B cell (primary cell): Measurements from ENCODE around the gene RAB11FIP3. TPM values are rescaled to one million over a fixed set of nuclear protein-coding genes. Genes with fewer than 3 reads are reported as not detected.

Source experiments
- ATAC-seq: fragments of 200-7000 bp; cut with Tn5 transposase; one replicate; pipeline ENCODE4 v1.10.0; 2021; ENCODE audit warnings: low read depth, mild to moderate bottlenecking, moderate number of reproducible peaks, moderate library complexity
- CTCF ChIA-PET: fragments of 350-600 bp; sonication (Branson Sonifier 250); formaldehyde crosslinking; loops from one replicate; lab custom pipeline; 2021; ENCODE audit warnings: antibody characterized with exemption, inconsistent platforms; lab: Charles Lee
- POLR2A ChIA-PET: fragments of 350-600 bp; sonication (Branson Sonifier 250); formaldehyde crosslinking; loops from one replicate; lab custom pipeline; 2021; ENCODE audit warnings: antibody characterized with exemption; lab: Charles Lee
- DNase-seq: peaks from one replicate; pipeline ENCODE4 v3.0.0; 2013
- H2AFZ ChIP-seq: 2 replicates; pipeline ENCODE4 v1.6.1; 2012; ENCODE audit warnings: mild to moderate bottlenecking, low read depth, low read length; ENCODE audit not compliant: insufficient read depth, poor library complexity, severe bottlenecking
- H3K27ac ChIP-seq, 2 donors: 1 replicate in 1 of 2; 2 replicates in 1 of 2; pipeline ENCODE4 v1.5.1; 2012 to 2013; ENCODE audit warnings: low read length in 2 of 2, mild to moderate bottlenecking in 2 of 2, moderate library complexity in 1 of 2
- H3K27me3 ChIP-seq, 4 experiments: fragments of 200-600 bp in 1 of 4; sonication (generic) in 1 of 4; replicated peaks in 1 of 4; 1 replicate in 2 of 4; 2 replicates in 2 of 4; pipeline versions ENCODE4 v1.6.1 to v1.7.0; 2013 to 2016; ENCODE audit warnings: low read length in 3 of 4, mild to moderate bottlenecking in 2 of 4, mixed read lengths in 1 of 4, moderate library complexity in 1 of 4; ENCODE audit not compliant: insufficient read depth in 4 of 4, control insufficient read depth in 3 of 4; ENCODE audit errors: control extremely low read depth in 1 of 4
- H3K36me3 ChIP-seq, 2 experiments: replicated peaks in 1 of 2; 1 replicate in 1 of 2; 2 replicates in 1 of 2; pipeline versions ENCODE4 v1.6.1 to v1.7.1; 2013; ENCODE audit warnings: low read length in 1 of 2; ENCODE audit not compliant: insufficient read depth in 2 of 2, control insufficient read depth in 1 of 2; ENCODE audit errors: control extremely low read depth in 1 of 2, extremely low read depth in 1 of 2
- H3K4me1 ChIP-seq, 2 donors: fragments of 200-600 bp in 1 of 2; sonication (generic) in 1 of 2; 1 replicate in 1 of 2; 2 replicates in 1 of 2; pipeline versions ENCODE4 v1.5.1 to v1.6.1; 2013 to 2017; ENCODE audit warnings: low read length in 2 of 2; ENCODE audit not compliant: control insufficient read depth in 2 of 2, insufficient read depth in 2 of 2
- H3K4me2 ChIP-seq: replicated peaks from 2 replicates; pipeline ENCODE3; 2012; ENCODE audit warnings: mild to moderate bottlenecking, low read depth, low read length; ENCODE audit not compliant: poor library complexity, severe bottlenecking
- H3K4me3 ChIP-seq, 5 experiments: fragments of 200-600 bp in 1 of 5; sonication (generic) in 1 of 5; 1 replicate in 3 of 5; 2 replicates in 2 of 5; pipeline versions ENCODE4 v1.5.1 to v1.7.0; 2011 to 2016; ENCODE audit warnings: low read length in 4 of 5, mild to moderate bottlenecking in 4 of 5, low read depth in 2 of 5, control low read depth in 1 of 5, moderate library complexity in 1 of 5; ENCODE audit not compliant: insufficient read depth in 1 of 5; ENCODE audit errors: control extremely low read depth in 1 of 5, extremely low read depth in 1 of 5
- H3K79me2 ChIP-seq: fragments of 200-600 bp; sonication (generic); one replicate; pipeline ENCODE4 v1.6.0; 2016; ENCODE audit warnings: low read length; ENCODE audit not compliant: control insufficient read depth, insufficient read depth
- H3K9ac ChIP-seq: fragments of 200-600 bp; sonication (generic); 2 replicates; pipeline ENCODE4 v1.6.1; 2017; ENCODE audit warnings: mild to moderate bottlenecking, low read length, moderate library complexity
- H3K9me3 ChIP-seq, 3 donors: one replicate each; pipeline versions ENCODE4 v1.6.1 to v1.7.1; 2013; ENCODE audit warnings: low read length in 2 of 3; ENCODE audit not compliant: control insufficient read depth in 2 of 3, insufficient read depth in 1 of 3; ENCODE audit errors: control extremely low read depth in 1 of 3
- H4K20me1 ChIP-seq: 2 replicates; pipeline ENCODE4 v1.6.0; 2012; ENCODE audit warnings: mild to moderate bottlenecking, low read length; ENCODE audit not compliant: insufficient read depth, control insufficient read depth, poor library complexity, severe bottlenecking
- H3K27ac Mint-ChIP-seq: one replicate; pipeline ENCODE4 v1.8.0; 2021; ENCODE audit warnings: mixed read lengths
- H3K27me3 Mint-ChIP-seq: one replicate; pipeline ENCODE4 v1.8.0; 2021; ENCODE audit warnings: mixed read lengths
- H3K4me1 Mint-ChIP-seq: one replicate; pipeline ENCODE4 v1.8.0; 2021; ENCODE audit warnings: mixed read lengths
- H3K4me3 Mint-ChIP-seq: one replicate; pipeline ENCODE4 v1.8.0; 2021; ENCODE audit warnings: mixed read lengths
- H3K9me3 Mint-ChIP-seq: one replicate; pipeline ENCODE4 v1.8.0; 2022; ENCODE audit warnings: mixed read lengths; ENCODE audit not compliant: insufficient read depth
- EZH2 ChIP-seq: IDR thresholded peaks from 2 replicates; pipeline ENCODE4 v1.6.1; 2012; ENCODE audit warnings: borderline replicate concordance, low read depth, mild to moderate bottlenecking, moderate library complexity, low read length; ENCODE audit not compliant: insufficient read depth, poor library complexity, severe bottlenecking
- WGBS: methylation state at CpG from one replicate; pipeline ENCODE4 v1.1.5; 2013; ENCODE audit warnings: missing lambda C conversion rate; ENCODE audit not compliant: insufficient coverage; 5-methylcytosine and 5-hydroxymethylcytosine counted together
- intact Hi-C: fragments of 100-400 bp; cut with micrococcal nuclease; formaldehyde crosslinking; loops from one replicate; pipeline ENCODE4 v1.10.0; 2022
- polyA plus RNA-seq: library from polyadenylated mRNA; depleted of rRNA; stranded (reverse); fragments of >200 nt; gene quantifications from 2 replicates; pipeline ENCODE4 v1.2.3, GENCODE V29; 2012
- total RNA-seq, 2 donors: library from RNA; stranded (reverse); fragments of 120-200 nt in 1 of 2; gene quantifications; 1 replicate in 1 of 2; 2 replicates in 1 of 2; pipeline versions ENCODE4 v1.2.3 to v1.2.4, GENCODE V29; 2013 to 2022
- TF ChIP-seq, protein P1 (sequence below): fragments of 200-600 bp; IDR thresholded peaks from one replicate; pipeline ENCODE4 v1.8.0; 2022; ENCODE audit warnings: antibody characterized with exemption, mild to moderate bottlenecking

Gene RAB11FIP3
- total and polyA plus RNA-seq, 2 donors (not counting 1 experiment from before 2014, with no cell fraction given), result 24.3 to 57.2 TPM

DNA sequence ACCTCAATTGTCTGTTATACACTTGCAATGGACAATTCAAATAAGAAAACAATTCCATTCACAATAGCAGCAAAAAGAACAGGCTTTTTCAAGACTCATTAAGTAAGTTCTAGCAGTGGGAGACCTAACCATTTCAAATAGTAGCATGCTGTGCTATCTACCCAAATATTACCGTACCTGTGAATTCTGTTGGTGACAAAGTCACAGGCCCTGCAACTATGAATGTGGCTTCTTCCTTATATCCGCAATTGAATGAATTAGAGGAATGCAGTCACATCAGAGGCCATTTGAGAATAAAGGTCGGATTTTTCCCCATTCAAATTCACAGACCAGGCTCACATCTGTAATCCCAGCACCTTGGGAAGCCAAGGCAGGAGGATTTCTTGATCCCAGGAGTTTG is 29.2 kb upstream of the RAB11FIP3 start:
- no peaks in the 10 kb centered on the region for H3K27me3 ChIP-seq
- no peak for ATAC-seq
- WGBS, result no CpG with 5 or more reads among the region's 3 CpGs
- H3K4me3 ChIP-seq, result no peak overlapping the region
- no peak for TF ChIP-seq EZH2
- TF ChIP-seq, protein P1, sequence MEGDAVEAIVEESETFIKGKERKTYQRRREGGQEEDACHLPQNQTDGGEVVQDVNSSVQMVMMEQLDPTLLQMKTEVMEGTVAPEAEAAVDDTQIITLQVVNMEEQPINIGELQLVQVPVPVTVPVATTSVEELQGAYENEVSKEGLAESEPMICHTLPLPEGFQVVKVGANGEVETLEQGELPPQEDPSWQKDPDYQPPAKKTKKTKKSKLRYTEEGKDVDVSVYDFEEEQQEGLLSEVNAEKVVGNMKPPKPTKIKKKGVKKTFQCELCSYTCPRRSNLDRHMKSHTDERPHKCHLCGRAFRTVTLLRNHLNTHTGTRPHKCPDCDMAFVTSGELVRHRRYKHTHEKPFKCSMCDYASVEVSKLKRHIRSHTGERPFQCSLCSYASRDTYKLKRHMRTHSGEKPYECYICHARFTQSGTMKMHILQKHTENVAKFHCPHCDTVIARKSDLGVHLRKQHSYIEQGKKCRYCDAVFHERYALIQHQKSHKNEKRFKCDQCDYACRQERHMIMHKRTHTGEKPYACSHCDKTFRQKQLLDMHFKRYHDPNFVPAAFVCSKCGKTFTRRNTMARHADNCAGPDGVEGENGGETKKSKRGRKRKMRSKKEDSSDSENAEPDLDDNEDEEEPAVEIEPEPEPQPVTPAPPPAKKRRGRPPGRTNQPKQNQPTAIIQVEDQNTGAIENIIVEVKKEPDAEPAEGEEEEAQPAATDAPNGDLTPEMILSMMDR, result no peak
- peaks cover 7% of the 10 kb centered on the region for H4K20me1 ChIP-seq
- no peak overlapping the region for H3K9ac ChIP-seq
- peaks cover 26 to 36% of the 10 kb centered on the region in 2 donors for H3K4me1 ChIP-seq
- DNase-seq, result no peak
- H3K79me2 ChIP-seq, result no peaks in the 10 kb centered on the region
- Mint-ChIP-seq H3K9me3 (no peaks in the 10 kb centered on the region), H3K27me3 (no peaks in the 10 kb centered on the region), H3K27ac (peak overlapping the region; percentile 93), H3K4me3 (peak overlapping the region; percentile 92), H3K4me1 (peaks cover 29% of the 10 kb centered on the region)
- intact Hi-C loops, result loop anchor here (1.0 kb wide), 1 partner anchor 13 kb away; no protein-coding TSS in a partner anchor
- peak overlapping the region; percentile 79 for H3K4me2 ChIP-seq
- peaks cover 0 to 11% (median 0%) of the 10 kb centered on the region in 3 donors for H3K9me3 ChIP-seq
- H2AFZ ChIP-seq, result no peak overlapping the region
- no peak overlapping the region for H3K27ac ChIP-seq
- ChIA-PET POLR2A (interaction anchor here (0.6 to 1.0 kb wide), 2 partner anchors 14 to 59 kb away, joined by 6 to 8 read pairs; no protein-coding TSS in a partner anchor), CTCF (interaction anchor here (1.2 kb wide), 1 partner anchor 12 kb away, joined by 3 read pairs; no protein-coding TSS in a partner anchor)
- peaks cover 0 to 6% of the 10 kb centered on the region in 2 experiments for H3K36me3 ChIP-seq

GRCh38 chr16:396605-397004 is 28.8 kb upstream of the RAB11FIP3 start:
- no peak overlapping the region for H3K27ac ChIP-seq
- peaks cover 7% of the 10 kb centered on the region for H4K20me1 ChIP-seq
- H3K27me3 ChIP-seq, result no peaks in the 10 kb centered on the region
- H3K79me2 ChIP-seq, result no peaks in the 10 kb centered on the region
- peak overlapping the region; percentile 79 for H3K4me2 ChIP-seq
- intact Hi-C loops, result loop anchor here (1.0 kb wide), 1 partner anchor 13 kb away; no protein-coding TSS in a partner anchor
- peak overlapping the region; percentile 30 for H2AFZ ChIP-seq
- 3% methylated on average over 15 of the region's 22 CpGs for WGBS
- peaks cover 29% of the 10 kb centered on the region for H3K4me1 Mint-ChIP-seq
- POLR2A ChIA-PET, result interaction anchor here (0.6 to 1.0 kb wide), 2 partner anchors 14 to 59 kb away, joined by 6 to 8 read pairs; no protein-coding TSS in a partner anchor
- H3K4me3 ChIP-seq, result peak overlapping the region; percentile 36 to 56 (median 53)
- H3K27ac Mint-ChIP-seq, result peak overlapping the region; percentile 93
- no peak for TF ChIP-seq EZH2
- TF ChIP-seq, protein P1, result no peak
- H3K9me3 Mint-ChIP-seq, result no peaks in the 10 kb centered on the region
- peaks cover 26 to 36% of the 10 kb centered on the region in 2 donors for H3K4me1 ChIP-seq
- H3K36me3 ChIP-seq, result peaks cover 0 to 6% of the 10 kb centered on the region in 2 experiments
- H3K9ac ChIP-seq, result peak overlapping the region; percentile 32
- ATAC-seq (no peak), DNase-seq (peak; percentile 38)
- peaks cover 0 to 11% (median 0%) of the 10 kb centered on the region in 3 donors for H3K9me3 ChIP-seq
- peak overlapping the region; percentile 92 for H3K4me3 Mint-ChIP-seq
- no peaks in the 10 kb centered on the region for H3K27me3 Mint-ChIP-seq
- CTCF ChIA-PET, result no interaction called here
